Measurements from ENCODE around the gene NUP214.
A peak's percentile ranks its signal among the peaks of the same experiment; 100 is the strongest.
"Not testable (repeated sequence)": the region's sequence is repeated elsewhere in the genome, so short reads cannot be mapped to it uniquely, and the experiment has no call there.

NUP214 gene

GRCh38 chr9:131099102-131099606, 26.2 kb upstream of the NUP214 start:
- Mint-ChIP-seq H3K36me3 (ENCODE audit: low read depth) (peaks cover 5% of the 10 kb centered on the region), H3K4me3 (peak overlapping the region; percentile 69 to 86 (median 77)), H3K27ac (peak overlapping the region; percentile 75 to 91 (median 84)), H3K27me3 (ENCODE audit: low read depth) (peaks cover 33% of the 10 kb centered on the region), H3K9me3 (no peaks in the 10 kb centered on the region), H3K4me1 (peaks cover 48% of the 10 kb centered on the region)
- TF ChIP-seq, protein P1, sequence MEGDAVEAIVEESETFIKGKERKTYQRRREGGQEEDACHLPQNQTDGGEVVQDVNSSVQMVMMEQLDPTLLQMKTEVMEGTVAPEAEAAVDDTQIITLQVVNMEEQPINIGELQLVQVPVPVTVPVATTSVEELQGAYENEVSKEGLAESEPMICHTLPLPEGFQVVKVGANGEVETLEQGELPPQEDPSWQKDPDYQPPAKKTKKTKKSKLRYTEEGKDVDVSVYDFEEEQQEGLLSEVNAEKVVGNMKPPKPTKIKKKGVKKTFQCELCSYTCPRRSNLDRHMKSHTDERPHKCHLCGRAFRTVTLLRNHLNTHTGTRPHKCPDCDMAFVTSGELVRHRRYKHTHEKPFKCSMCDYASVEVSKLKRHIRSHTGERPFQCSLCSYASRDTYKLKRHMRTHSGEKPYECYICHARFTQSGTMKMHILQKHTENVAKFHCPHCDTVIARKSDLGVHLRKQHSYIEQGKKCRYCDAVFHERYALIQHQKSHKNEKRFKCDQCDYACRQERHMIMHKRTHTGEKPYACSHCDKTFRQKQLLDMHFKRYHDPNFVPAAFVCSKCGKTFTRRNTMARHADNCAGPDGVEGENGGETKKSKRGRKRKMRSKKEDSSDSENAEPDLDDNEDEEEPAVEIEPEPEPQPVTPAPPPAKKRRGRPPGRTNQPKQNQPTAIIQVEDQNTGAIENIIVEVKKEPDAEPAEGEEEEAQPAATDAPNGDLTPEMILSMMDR (IDR thresholded peaks at IDR 0.05; ENCODE audit: unreplicated experiment in 3 of 3): no peak

- Mint-ChIP-seq H3K27ac (peak overlapping the region; percentile 91 to 97 (median 91)), H3K27me3 (ENCODE audit: low read depth) (peaks cover 26% of the 10 kb centered on the region), H3K4me1 (peaks cover 43% of the 10 kb centered on the region), H3K4me3 (peak overlapping the region in 2 of 3 experiments; percentile 71 to 73)
- H3K9me3 Mint-ChIP-seq; H3K36me3 Mint-ChIP-seq (ENCODE audit: low read depth): not testable (repeated sequence)
Observed at GRCh38 chr9:131099845-131100244, 25.5 kb upstream of the NUP214 start.

- Mint-ChIP-seq H3K27me3 (ENCODE audit: low read depth) (peaks cover 20% of the 10 kb centered on the region), H3K36me3 (ENCODE audit: low read depth) (peaks cover 5% of the 10 kb centered on the region), H3K9me3 (no peaks in the 10 kb centered on the region), H3K27ac (peak overlapping the region; percentile 91 to 97 (median 91)), H3K4me3 (peak overlapping the region; percentile 32 to 73 (median 71)), H3K4me1 (peaks cover 41% of the 10 kb centered on the region)
- TF ChIP-seq, protein P1 (IDR thresholded peaks at IDR 0.05; ENCODE audit: unreplicated experiment in 3 of 3): no peak
Observed at GRCh38 chr9:131100445-131100844, 24.9 kb upstream of the NUP214 start.

DNA sequence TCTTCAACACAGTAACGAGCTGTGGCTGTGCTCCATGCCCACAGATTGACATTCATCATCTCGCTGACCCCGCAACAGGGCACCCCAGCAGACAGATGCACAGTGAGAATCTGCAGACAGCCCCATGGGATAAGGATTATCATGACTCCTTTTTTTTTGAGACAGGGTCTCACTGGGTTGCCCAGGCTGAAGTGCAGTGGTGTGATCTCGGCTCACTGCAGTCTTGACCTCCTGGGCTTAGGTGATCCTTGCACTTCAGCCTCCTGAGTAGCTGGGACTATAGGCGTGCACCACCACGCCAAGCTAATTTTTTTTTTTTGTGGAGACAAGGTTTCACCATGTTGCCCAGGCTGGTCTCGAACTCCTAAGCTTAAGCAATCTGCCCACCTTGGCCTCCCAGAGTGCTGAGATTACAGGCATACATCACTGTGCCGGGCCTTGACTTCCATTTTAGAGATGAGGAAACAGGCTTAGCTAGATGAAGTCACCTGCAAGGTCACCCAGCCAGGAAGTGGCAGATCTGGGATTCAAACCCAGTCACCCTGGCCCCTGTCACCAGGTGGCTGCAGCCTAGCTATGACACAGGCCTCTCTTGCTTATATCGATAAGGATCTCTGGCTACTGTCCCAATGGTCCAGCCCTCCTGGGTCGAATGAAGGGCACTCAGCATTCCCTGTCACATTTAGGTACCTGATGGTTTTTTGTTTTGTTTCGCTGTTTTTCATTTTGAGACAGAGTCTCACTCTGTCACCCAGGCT, 24.0 kb upstream of the NUP214 start:
- Mint-ChIP-seq H3K4me3 (no peak overlapping the region), H3K27ac (peak overlapping the region; percentile 91 to 97 (median 91)), H3K27me3 (ENCODE audit: low read depth) (peaks cover 14% of the 10 kb centered on the region), H3K9me3 (no peaks in the 10 kb centered on the region), H3K4me1 (peaks cover 35% of the 10 kb centered on the region), H3K36me3 (ENCODE audit: low read depth) (peaks cover 10% of the 10 kb centered on the region)
- TF ChIP-seq, protein P1 (IDR thresholded peaks at IDR 0.05; ENCODE audit: unreplicated experiment in 3 of 3): no peak

- no peaks in the 10 kb centered on the region for H3K9me3 Mint-ChIP-seq
- peaks cover 19% of the 10 kb centered on the region for H3K36me3 Mint-ChIP-seq (ENCODE audit: low read depth)
- H3K27me3 Mint-ChIP-seq (ENCODE audit: low read depth): peaks cover 6% of the 10 kb centered on the region
- peak overlapping the region in 2 of 3 experiments; percentile 51 to 75 for H3K27ac Mint-ChIP-seq
- H3K4me1 Mint-ChIP-seq: peaks cover 28% of the 10 kb centered on the region
- peak overlapping the region in 2 of 3 experiments; percentile 35 to 60 for H3K4me3 Mint-ChIP-seq
- TF ChIP-seq, protein P1 (IDR thresholded peaks at IDR 0.05; ENCODE audit: unreplicated experiment in 3 of 3): no peak
Observed at GRCh38 chr9:131103024-131103423, 22.4 kb upstream of the NUP214 start.

GRCh38 chr9:131103535-131103934, 21.9 kb upstream of the NUP214 start:
- peaks cover 19% of the 10 kb centered on the region for H3K36me3 Mint-ChIP-seq (ENCODE audit: low read depth)
- H3K4me1 Mint-ChIP-seq: peaks cover 23% of the 10 kb centered on the region
- H3K27me3 Mint-ChIP-seq (ENCODE audit: low read depth): peaks cover 2% of the 10 kb centered on the region
- no peak overlapping the region for H3K4me3 Mint-ChIP-seq
- H3K9me3 Mint-ChIP-seq: no peaks in the 10 kb centered on the region
- TF ChIP-seq, protein P1 (IDR thresholded peaks at IDR 0.05; ENCODE audit: unreplicated experiment in 3 of 3): no peak
- peak overlapping the region in 1 of 3 experiments; percentile 13 for H3K27ac Mint-ChIP-seq

All from nephron (organoid).